Psoas muscle (tissue), 8 donors: ENCODE data around the gene SMARCAD1. TPM values are rescaled to one million over a fixed set of nuclear protein-coding genes. Genes with fewer than 3 reads are reported as not detected.

Source experiments
- ATAC-seq, 4 donors: fragments of 200-7000 bp; cut with Tn5 transposase; one replicate each; pipeline ENCODE4 v1.9.1; 2020; ENCODE audit warnings: moderate library complexity in 3 of 4, mild to moderate bottlenecking in 2 of 4
- DNase-seq, 2 donors: peaks; one replicate each; pipeline ENCODE4 v3.0.0-alpha.2; 2020
- H3K27ac ChIP-seq: fragments of 200-600 bp; one replicate; pipeline ENCODE4 v1.8.0; 2022
- H3K27me3 ChIP-seq, 3 donors: fragments of 200-600 bp in 1 of 3; one replicate each; pipeline versions ENCODE4 v1.6.1 to v1.8.0; 2013 to 2022; ENCODE audit warnings: low read length in 2 of 3, mild to moderate bottlenecking in 2 of 3, moderate library complexity in 1 of 3; ENCODE audit not compliant: insufficient read depth in 3 of 3
- H3K36me3 ChIP-seq, 2 donors: fragments of 200-600 bp in 1 of 2; one replicate each; pipeline versions ENCODE4 v1.6.1 to v1.8.0; 2013 to 2022; ENCODE audit warnings: low read depth in 1 of 2, mild to moderate bottlenecking in 1 of 2, moderate library complexity in 1 of 2; ENCODE audit not compliant: insufficient read depth in 1 of 2
- H3K4me1 ChIP-seq: fragments of 200-600 bp; one replicate; pipeline ENCODE4 v1.8.0; 2022
- H3K4me3 ChIP-seq: fragments of 200-600 bp; one replicate; pipeline ENCODE4 v1.8.0; 2022; ENCODE audit warnings: mild to moderate bottlenecking
- H3K9me3 ChIP-seq: fragments of 200-600 bp; one replicate; pipeline ENCODE4 v1.8.0; 2022
- WGBS, 3 donors: extraction: QIAGEN DNeasy Blood & Tissue Kit; methylation state at CpG; one replicate each; pipeline versions ENCODE4 v1.1.6 to v1.1.7; 2013; 5-methylcytosine and 5-hydroxymethylcytosine counted together
- intact Hi-C, 2 donors: fragments of 100-400 bp; cut with DNase I; formaldehyde crosslinking; loops; one replicate each; pipeline versions ENCODE4 v1.11.0 to v1.14.2; 2022
- polyA plus RNA-seq, 3 donors: library from polyadenylated mRNA; stranded (reverse); fragments of 200-250 nt; gene quantifications; one replicate each; pipeline ENCODE4 v1.2.3, GENCODE V29; 2013
- total RNA-seq, 4 donors: library from RNA; stranded (reverse); fragmentation: NEBNext Ultra II Directional in 2 of 4; extraction: Animal tissue kit (Norgen Biotek cat#: 25700) in 2 of 4; gene quantifications; one replicate each; pipeline versions ENCODE4 v1.2.1 to v1.2.4, GENCODE V29; 2021 to 2023
- TF ChIP-seq, protein P1 (sequence below): fragments of 200-600 bp; IDR thresholded peaks from one replicate; pipeline ENCODE4 v1.8.0; 2022; ENCODE audit warnings: antibody characterized with exemption
- donor health status: healthy with polysubstance abuse.
- donor health status: DM: no; HTN: no; CAD: no; lungs with moderate emphysema.
- donor health status: Bipolar disorder and iron deficiency.
- donor health status: healthy.
- donor health status: DM: yes; HTN: yes; CAD: no.
- donor health status: DM: no; HTN: no; CAD: no.
- donor health status: DM: no; HTN: no; CAD: no.
- donor health status: DM: yes; HTN: yes; CAD: no.

Gene SMARCAD1
- total and polyA plus RNA-seq, 7 donors = 5.0 to 10.5 (median 8.1) TPM

DNA sequence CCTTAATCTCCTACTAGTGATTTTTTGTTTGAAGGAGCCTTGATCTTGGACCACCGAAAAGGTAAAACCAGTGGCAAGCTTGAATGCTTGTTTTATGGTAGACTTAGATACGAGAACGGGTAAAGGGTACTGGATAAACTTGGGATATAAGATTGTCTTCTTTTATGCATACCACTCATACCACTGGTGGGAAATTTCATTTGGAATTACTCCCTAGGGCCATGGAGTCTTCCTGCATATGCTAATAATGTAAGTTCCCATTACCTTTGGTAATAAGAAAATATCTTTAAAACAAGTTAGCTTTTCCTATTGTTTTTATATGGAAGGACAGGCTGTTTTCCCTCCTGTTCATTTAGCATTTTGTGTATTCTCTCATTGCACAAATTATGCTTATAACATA is 11.7 kb downstream of the SMARCAD1 start:
- H3K27me3 ChIP-seq = no peaks in the 10 kb centered on the region
- intact Hi-C loops = no loop called here
- H3K4me1 ChIP-seq = no peaks in the 10 kb centered on the region
- H3K36me3 ChIP-seq = peaks cover 0 to 62% of the 10 kb centered on the region in 2 donors
- no peaks in the 10 kb centered on the region for H3K9me3 ChIP-seq
- no peak overlapping the region for H3K27ac ChIP-seq
- 81 to 86% (median 85%) methylated on average over 3 of the region's 3 CpGs for WGBS, 3 donors
- ATAC-seq = no peak
- no peak for DNase-seq
- no peak overlapping the region for H3K4me3 ChIP-seq
- TF ChIP-seq, protein P1, sequence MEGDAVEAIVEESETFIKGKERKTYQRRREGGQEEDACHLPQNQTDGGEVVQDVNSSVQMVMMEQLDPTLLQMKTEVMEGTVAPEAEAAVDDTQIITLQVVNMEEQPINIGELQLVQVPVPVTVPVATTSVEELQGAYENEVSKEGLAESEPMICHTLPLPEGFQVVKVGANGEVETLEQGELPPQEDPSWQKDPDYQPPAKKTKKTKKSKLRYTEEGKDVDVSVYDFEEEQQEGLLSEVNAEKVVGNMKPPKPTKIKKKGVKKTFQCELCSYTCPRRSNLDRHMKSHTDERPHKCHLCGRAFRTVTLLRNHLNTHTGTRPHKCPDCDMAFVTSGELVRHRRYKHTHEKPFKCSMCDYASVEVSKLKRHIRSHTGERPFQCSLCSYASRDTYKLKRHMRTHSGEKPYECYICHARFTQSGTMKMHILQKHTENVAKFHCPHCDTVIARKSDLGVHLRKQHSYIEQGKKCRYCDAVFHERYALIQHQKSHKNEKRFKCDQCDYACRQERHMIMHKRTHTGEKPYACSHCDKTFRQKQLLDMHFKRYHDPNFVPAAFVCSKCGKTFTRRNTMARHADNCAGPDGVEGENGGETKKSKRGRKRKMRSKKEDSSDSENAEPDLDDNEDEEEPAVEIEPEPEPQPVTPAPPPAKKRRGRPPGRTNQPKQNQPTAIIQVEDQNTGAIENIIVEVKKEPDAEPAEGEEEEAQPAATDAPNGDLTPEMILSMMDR = no peak

GRCh38 chr4:94221916-94222315 is 14.3 kb downstream of the SMARCAD1 start:
- DNase-seq = no peak
- H3K4me1 ChIP-seq = no peaks in the 10 kb centered on the region
- H3K27me3 ChIP-seq = no peaks in the 10 kb centered on the region
- 91 to 100% (median 98%) methylated on average over 1 of the region's 1 CpG for WGBS, 3 donors
- intact Hi-C loops = no loop called here
- no peaks in the 10 kb centered on the region for H3K9me3 ChIP-seq
- TF ChIP-seq, protein P1 = no peak
- peaks cover 0 to 42% of the 10 kb centered on the region in 2 donors for H3K36me3 ChIP-seq
- no peak overlapping the region for H3K27ac ChIP-seq
- H3K4me3 ChIP-seq = no peak overlapping the region
- ATAC-seq = no peak

- Histone ChIP-seq H3K36me3 (peaks cover 0 to 27% of the 10 kb centered on the region in 2 donors), H3K27me3 (no peaks in the 10 kb centered on the region), H3K4me1 (no peaks in the 10 kb centered on the region), H3K27ac (no peak overlapping the region), H3K9me3 (no peaks in the 10 kb centered on the region), H3K4me3 (no peak overlapping the region)
- ATAC-seq (no peak), DNase-seq (no peak)
- intact Hi-C loops = no loop called here
- TF ChIP-seq, protein P1 = no peak
These were observed 17.8 kb downstream of the SMARCAD1 start for GRCh38 chr4:94225449-94225848.

DNA sequence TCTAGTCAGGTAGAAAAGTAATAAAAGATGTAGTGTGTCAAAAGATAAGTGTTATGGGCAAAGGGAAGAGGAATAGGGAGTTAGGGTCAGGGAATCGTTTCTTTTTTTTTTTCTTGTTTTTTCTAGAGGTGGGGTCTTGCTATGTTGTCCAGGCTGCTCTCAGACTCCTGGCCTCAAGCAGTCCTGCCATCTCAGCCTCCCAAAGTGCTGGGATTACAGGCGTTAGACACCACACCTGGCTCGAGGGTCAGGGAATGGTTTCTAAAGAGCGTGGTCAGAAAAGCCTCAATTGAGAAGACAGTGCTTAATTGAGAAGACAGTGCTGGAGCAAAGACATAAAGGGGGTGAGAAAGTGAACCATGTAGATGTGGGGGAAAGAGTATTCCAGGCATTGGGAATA is 19.1 kb downstream of the SMARCAD1 start:
- H3K4me3 ChIP-seq = no peak overlapping the region
- H3K36me3 ChIP-seq = peaks cover 0 to 24% of the 10 kb centered on the region in 2 donors
- H3K27me3 ChIP-seq = no peaks in the 10 kb centered on the region
- DNase-seq = no peak
- no peaks in the 10 kb centered on the region for H3K4me1 ChIP-seq
- WGBS, 3 donors = 95 to 97% (median 97%) methylated on average over 4 of the region's 4 CpGs
- TF ChIP-seq, protein P1 = no peak
- no peak overlapping the region for H3K27ac ChIP-seq
- intact Hi-C loops = no loop called here
- H3K9me3 ChIP-seq = no peaks in the 10 kb centered on the region
- ATAC-seq = no peak

DNA sequence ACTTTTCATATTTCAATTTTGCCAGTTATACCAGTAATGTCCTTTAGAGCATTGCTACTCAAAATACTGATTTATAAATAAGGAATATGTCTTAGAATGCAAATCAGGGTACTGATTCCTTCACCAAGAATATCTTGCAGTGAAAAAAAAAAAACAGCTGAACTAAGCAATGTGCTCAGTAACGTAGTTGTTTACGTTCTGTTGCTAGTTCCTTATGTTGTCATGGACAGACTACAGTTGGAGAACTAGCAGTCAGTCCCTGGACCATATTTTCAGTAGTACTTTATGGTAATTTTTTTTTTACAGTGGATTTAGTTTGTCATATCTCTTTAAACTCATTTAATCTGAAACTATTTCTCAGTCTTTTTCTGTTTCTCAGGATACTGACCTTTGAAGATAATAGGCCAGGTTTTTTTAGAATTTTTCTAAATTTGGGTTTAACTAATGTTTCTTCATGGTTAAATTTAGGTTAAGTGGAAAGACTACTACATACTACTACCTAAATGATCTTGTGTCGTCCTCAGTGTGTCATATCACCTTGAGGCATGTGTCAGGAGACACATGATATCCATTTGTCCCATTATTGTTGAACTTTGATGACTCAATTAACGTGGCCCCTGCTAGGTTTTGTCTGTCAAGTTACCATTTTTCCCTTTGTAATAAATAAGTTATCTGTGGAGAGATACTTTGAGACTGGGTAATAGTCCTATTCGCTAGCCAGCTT is 21.0 kb downstream of the SMARCAD1 start:
- WGBS, 3 donors = 54 to 72% (median 57%) methylated on average over 5 of the region's 5 CpGs
- no peaks in the 10 kb centered on the region for H3K9me3 ChIP-seq
- H3K27ac ChIP-seq = no peak overlapping the region
- H3K27me3 ChIP-seq = no peaks in the 10 kb centered on the region
- no peak overlapping the region for H3K4me3 ChIP-seq
- no peak for DNase-seq
- H3K36me3 ChIP-seq = peaks cover 0 to 21% of the 10 kb centered on the region in 2 donors
- TF ChIP-seq, protein P1 = no peak
- ATAC-seq = peak in 2 of 4 donors; percentile 57 to 63
- intact Hi-C loops = no loop called here
- no peaks in the 10 kb centered on the region for H3K4me1 ChIP-seq
